ENCODE data around the gene UGT3A2.
"Not testable (repeated sequence)": the region's sequence is repeated elsewhere in the genome, so short reads cannot be mapped to it uniquely, and the experiment has no call there.

UGT3A2 gene

GRCh38 chr5:36028816-36029465 is 37.7 kb downstream of the UGT3A2 start:
- DNase-seq: no peak
- no peaks in the 10 kb centered on the region for H3K27me3 ChIP-seq
- H3K4me3 ChIP-seq: no peak overlapping the region
- H3K9me3 ChIP-seq: peaks cover 0 to 5% (median 3%) of the 10 kb centered on the region in 3 donors
- intact Hi-C loops (cut with DNase I; ENCODE audit: low total_unique reads): no loop called here
- no peak for TF ChIP-seq CTCF (IDR thresholded peaks at IDR 0.05)
- no peaks in the 10 kb centered on the region for H3K36me3 ChIP-seq
- no peaks in the 10 kb centered on the region for H3K4me1 ChIP-seq
- H3K27ac ChIP-seq: no peak overlapping the region

- intact Hi-C loops (cut with DNase I; ENCODE audit: low total_unique reads): no loop called here
- no peak overlapping the region for H3K4me3 ChIP-seq
- no peaks in the 10 kb centered on the region for H3K27me3 ChIP-seq
- H3K36me3 ChIP-seq: no peaks in the 10 kb centered on the region
- no peak for TF ChIP-seq CTCF (IDR thresholded peaks at IDR 0.05)
- DNase-seq: no peak
- no peaks in the 10 kb centered on the region for H3K4me1 ChIP-seq
- H3K27ac ChIP-seq: no peak overlapping the region
- H3K9me3 ChIP-seq: peaks cover 0 to 5% (median 4%) of the 10 kb centered on the region in 3 donors
Observed at GRCh38 chr5:36027711-36028110, 39.0 kb downstream of the UGT3A2 start.

GRCh38 chr5:36026706-36027465 is 39.8 kb downstream of the UGT3A2 start:
- no peaks in the 10 kb centered on the region for H3K4me1 ChIP-seq
- no peak for TF ChIP-seq CTCF (IDR thresholded peaks at IDR 0.05)
- no peaks in the 10 kb centered on the region for H3K36me3 ChIP-seq
- intact Hi-C loops (cut with DNase I; ENCODE audit: low total_unique reads): no loop called here
- H3K4me3 ChIP-seq: no peak overlapping the region
- H3K9me3 ChIP-seq: peaks cover 0 to 5% (median 4%) of the 10 kb centered on the region in 3 donors
- no peak for DNase-seq
- H3K27me3 ChIP-seq: no peaks in the 10 kb centered on the region
- no peak overlapping the region for H3K27ac ChIP-seq

GRCh38 chr5:36022246-36022645 is 44.4 kb downstream of the UGT3A2 start:
- H3K27ac ChIP-seq; intact Hi-C loops (cut with DNase I; ENCODE audit: low total_unique reads); H3K4me3 ChIP-seq; H3K4me1 ChIP-seq; H3K27me3 ChIP-seq; H3K9me3 ChIP-seq; DNase-seq; H3K36me3 ChIP-seq: not testable (repeated sequence)

- H3K9me3 ChIP-seq: peaks cover 3 to 13% (median 11%) of the 10 kb centered on the region in 3 donors
- H3K36me3 ChIP-seq; intact Hi-C loops (cut with DNase I; ENCODE audit: low total_unique reads); H3K4me1 ChIP-seq; H3K4me3 ChIP-seq; H3K27me3 ChIP-seq; DNase-seq; H3K27ac ChIP-seq: not testable (repeated sequence)
Observed at GRCh38 chr5:36019584-36019983, 47.1 kb downstream of the UGT3A2 start.

- Histone ChIP-seq H3K36me3 (no peaks in the 10 kb centered on the region), H3K27me3 (no peaks in the 10 kb centered on the region), H3K27ac (no peak overlapping the region), H3K9me3 (peaks cover 3 to 17% (median 7%) of the 10 kb centered on the region in 3 donors), H3K4me3 (no peak overlapping the region), H3K4me1 (no peaks in the 10 kb centered on the region)
- intact Hi-C loops (cut with DNase I; ENCODE audit: low total_unique reads): no loop called here
- DNase-seq: no peak
- TF ChIP-seq CTCF (IDR thresholded peaks at IDR 0.05): no peak
Observed at GRCh38 chr5:36017622-36018021, 49.1 kb downstream of the UGT3A2 start.
